HG03558 (cell line): Measurements from ENCODE around the gene STK11IP.

Experiments used
- ATAC-seq: cut with Tn5 transposase; IDR thresholded peaks from one replicate; pipeline ENCODE4 v1.9.1; 2021; ENCODE audit warnings: moderate number of reproducible peaks; ENCODE audit not compliant: unreplicated experiment; ENCODE audit errors: extremely low read depth

The STK11IP gene

DNA sequence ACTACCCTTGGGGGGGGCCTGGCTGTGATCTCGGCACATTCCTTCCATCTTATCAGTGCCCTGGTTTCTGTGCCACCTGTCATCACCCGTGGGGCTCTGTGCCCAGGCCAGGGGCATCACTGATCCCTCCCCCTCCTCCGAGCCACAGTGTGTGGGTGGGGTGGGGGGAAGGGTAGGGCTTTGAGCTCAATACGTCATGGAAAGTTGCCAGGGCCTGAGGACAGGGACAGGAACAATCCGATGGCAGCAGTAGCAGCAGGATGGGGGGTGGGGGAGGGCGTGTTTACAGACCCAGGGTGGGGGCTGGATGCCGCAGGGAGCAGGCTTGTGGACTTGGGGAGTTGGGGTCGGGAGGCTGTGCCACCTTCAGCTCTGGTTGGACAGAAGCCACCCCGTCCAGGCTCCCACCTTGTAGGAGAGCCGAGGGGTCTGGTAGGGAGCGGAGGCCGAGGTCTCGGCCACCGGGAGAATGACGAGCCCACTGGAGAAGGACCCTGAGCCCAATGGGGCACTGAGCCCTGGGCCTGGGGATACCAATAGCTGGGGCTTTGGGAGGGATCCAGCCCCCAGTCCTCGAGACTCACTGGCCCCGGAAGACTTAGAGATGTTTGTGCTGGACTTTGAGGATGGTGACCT is 33.2 kb downstream of the STK11IP start:
- no peak for ATAC-seq

DNA sequence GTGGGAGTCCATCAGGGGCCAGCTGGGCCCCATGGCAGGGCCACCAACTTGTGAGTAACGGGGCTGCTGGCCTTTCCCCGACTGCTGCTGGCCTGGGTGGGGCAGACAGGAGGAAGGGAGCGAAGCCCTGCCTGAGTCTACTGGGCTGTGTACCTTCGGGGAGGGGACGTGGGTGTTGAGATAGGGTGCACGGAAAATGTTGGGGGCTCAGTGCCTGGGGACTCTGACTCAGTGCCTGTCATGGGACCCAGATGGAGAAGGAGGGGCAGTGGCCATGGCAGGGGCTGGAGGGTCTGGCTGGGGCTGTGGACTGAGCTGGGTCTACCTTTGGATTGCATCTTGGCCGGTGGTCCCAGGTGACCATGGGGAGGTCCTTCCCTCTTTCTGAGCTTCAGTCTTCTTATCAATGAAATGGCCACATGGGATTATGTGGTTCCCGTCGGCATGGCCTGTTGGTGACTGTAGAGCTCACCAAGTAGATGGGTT is 33.8 kb downstream of the STK11IP start:
- no peak for ATAC-seq

GRCh38 chr2:219631904-219632759 is 34.5 kb downstream of the STK11IP start:
- no peak for ATAC-seq

- ATAC-seq = no peak
These were observed 35.1 kb downstream of the STK11IP start for GRCh38 chr2:219632760-219633105.

DNA sequence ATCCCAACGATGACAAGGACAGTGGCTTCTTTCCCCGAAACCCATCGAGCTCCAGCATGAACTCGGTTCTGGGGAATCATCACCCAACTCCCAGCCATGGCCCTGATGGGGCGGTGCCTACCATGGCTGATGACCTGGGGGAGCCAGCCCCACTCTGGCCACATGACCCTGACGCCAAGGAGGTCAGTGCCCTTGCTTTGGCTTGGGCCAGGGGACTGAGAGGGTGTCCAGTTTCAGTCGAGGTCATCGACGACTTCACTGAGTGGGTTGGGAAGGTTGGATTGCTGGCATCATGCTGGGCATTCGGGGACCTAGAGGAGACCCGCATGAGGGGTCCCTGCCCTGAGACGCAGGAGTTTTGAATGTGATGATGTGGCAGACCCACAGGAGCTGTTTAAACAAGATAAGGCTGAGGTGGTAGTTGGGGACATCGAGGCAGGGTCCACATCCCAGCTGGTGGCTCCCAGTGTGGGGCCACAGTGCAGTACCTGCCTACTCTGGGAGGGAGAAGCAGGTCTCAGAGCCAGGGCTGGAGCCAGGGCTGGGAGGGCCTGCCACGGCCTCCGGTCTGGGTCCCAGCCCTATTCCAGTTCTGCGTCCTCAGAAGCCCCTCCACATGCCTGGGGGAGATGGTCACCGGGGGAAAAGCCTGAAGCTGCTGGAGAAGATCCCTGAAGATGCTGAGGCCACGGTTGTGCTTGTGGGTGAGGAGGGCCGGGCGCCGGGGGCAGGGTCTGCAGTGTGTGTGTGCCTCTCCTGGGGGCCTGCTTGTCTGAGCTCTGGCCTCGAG is 35.8 kb downstream of the STK11IP start:
- no peak for ATAC-seq

GRCh38 chr2:219634171-219634940 is 36.7 kb downstream of the STK11IP start:
- ATAC-seq = no peak

DNA sequence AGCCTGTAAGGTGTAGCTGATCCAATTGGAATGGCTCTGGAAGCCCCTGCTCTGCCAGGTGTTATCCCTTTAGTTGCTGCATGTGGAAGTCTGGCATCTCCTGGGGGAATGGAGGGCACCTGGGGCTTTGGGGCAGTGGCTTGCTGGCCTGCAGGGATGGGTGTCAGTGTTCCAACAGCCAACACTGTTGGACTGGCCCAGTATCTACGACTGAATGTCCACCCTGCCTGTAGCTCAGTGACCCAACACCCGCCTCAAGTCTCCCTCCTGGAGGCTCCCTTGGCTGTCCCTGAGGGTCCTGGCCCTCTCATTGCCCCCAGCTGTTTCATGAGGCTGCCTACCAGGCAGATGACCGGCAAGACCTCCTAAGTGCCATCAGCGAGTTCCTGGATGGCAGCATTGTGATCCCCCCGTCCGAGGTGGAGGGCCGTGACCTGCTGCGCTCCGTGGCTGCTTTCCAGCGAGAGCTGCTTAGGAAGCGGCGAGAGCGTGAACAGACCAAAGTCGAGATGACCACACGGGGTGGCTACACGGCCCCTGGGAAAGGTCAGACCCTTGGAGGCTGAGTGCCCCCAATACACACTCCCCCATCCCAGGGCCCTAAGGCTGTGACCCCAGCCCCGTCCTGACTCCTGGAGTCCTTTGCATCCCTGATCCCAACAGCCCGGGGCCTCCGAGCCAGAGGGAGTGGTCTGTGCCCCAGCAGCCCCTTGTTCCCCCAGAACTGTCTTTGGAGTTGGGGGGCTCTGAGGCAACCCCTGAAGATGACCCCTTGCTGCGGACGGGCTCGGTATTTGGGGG is 37.5 kb downstream of the STK11IP start:
- no peak for ATAC-seq

DNA sequence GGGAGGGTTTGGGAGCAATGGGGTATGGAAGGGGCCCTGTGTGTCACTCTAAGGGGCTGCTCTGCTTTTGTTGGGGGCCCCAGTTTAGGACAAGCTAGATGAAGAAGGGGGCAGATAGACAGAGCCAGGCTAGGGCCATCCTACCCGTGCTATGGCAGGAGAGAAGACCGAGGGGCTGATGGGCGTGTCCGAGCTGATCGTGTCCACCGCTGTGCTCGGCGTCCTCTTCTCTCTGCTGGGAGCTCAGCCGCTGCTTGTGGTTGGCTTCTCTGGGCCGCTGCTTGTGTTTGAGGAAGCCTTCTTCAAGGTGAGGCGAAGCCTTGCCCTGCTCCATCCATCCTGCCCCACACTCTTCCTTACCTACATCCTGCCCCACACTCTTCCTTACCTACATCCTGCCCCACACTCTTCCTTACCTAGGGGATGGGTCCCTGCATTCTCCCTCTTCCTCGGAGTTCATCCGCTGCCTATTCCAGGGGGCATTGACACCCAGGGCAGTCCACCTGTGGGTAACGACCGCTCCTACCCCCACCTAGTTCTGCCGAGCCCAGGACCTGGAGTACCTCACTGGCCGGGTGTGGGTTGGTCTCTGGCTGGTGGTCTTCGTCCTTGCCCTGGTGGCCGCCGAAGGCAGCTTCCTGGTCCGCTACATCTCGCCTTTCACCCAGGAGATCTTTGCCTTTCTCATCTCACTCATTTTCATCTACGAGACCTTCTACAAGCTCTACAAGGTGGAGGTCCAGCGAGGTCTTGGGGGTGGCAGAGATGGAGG is 38.7 kb downstream of the STK11IP start:
- ATAC-seq = no peak

GRCh38 chr2:219636941-219637841 is 39.5 kb downstream of the STK11IP start:
- no peak for ATAC-seq

- ATAC-seq = no peak
These were observed 40.2 kb downstream of the STK11IP start for GRCh38 chr2:219637842-219638185.

DNA sequence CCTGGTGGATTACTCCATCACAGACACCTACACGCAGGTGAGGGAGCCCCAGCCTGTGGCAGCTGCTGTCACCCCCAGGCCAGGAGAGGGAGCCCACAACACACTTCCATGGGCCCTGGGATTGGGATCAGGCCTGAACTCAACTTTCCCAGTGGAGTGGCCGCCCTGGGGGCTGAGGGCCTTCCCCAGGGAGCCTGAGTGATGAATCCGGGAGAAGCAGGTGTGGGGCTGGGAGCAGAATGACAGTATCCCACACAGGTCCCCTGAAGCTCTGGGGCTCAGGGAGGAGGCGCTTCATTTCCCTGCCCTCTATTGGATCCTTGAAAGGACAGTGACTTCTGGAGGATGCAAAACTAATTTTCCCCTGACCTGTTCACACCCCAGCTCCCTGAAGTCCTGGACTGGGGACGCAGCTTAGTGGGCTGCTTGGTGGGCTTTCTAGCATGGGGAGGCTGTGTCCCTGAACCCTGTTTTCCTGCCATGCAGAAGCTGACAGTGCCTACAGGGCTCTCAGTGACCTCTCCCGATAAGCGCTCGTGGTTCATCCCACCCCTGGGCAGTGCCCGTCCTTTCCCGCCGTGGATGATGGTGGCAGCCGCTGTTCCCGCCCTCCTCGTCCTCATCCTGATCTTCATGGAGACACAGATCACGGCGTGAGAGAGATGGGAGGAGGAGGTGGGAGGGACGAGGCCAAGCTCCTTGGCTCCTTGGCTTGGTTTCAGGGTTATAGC is 40.7 kb downstream of the STK11IP start:
- no peak for ATAC-seq

DNA sequence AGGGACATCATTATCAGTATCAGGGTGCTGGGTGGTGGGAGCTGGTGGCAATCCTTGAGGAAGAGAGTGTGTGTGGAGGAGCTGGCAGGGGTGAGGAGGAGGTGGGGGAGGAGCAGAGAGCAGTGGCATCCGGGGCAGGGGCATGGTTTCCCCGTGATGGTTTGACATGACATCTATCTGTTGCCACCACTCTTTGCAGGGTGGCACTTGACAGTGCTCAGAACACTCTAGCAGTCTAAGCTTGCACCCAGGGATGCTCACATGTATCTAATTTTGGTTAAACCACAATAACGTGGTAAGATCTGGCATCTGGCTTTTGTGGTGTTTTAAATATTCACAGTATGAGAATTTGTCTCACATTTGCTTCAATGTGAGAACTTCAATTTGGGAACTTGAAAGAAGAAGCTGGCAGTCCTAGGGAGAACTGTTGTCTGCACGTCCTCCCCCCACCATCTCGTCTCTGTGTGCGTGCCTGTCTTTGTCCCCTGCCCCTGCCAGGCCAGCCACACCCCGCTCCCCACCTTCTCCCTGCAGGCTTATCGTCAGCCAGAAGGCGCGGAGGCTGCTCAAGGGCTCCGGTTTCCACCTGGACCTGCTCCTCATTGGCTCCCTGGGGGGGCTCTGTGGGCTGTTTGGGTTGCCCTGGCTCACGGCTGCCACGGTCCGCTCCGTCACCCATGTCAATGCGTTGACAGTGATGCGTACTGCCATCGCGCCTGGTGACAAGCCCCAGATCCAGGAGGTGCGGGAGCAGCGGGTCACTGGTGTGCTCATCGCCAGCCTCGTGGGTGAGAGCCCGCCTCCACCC is 41.5 kb downstream of the STK11IP start:
- ATAC-seq = no peak

DNA sequence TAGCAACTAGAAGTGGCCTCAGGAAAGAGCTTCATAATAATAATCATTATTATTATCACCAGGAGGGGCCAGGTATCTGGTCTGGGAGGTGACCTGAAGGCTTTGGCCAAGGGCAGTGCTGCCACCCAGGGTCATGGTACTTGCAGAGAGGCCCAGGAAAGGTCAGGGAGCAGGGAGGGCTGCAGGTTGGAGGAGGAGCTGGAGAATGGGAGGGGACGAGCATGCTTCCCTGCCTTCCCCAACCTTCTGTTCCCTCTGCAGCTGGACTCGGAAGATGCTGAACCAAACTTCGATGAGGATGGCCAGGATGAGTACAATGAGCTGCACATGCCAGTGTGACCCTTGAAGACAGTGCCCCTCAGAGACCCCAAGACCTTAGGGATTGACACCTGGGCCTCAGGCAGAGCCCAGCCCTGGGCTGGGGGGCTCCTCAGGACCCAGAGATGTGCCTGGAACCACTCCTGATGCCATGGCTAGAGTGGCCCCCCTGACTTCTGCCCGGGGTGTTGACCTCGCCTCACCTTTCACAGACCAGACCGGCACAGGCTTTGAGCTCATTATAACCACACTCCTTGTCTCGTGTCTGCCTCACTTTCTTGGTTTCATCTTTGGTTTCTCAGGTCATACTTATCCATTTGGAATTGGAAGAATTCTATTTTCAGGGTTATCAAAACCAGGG is 43.9 kb downstream of the STK11IP start:
- no peak for ATAC-seq

DNA sequence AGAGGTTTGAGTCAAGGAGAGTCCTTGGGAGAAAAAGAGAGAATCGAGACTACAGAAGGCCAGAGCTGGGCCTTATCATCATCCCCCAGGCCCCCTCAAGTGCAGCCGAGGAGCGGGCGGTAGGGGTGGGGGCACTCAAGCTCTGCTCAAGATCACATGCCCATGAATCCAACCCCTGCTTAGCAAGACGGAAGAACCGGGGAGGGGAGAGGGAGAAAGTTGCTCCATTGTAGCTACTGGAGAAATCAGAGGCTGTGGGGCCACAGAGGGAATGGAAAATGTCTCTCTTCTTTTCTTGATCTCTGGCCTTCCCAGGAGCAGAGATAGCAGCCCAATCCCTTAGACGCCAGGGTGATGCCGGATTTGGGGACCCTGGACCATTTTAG is 44.4 kb downstream of the STK11IP start:
- no peak for ATAC-seq

GRCh38 chr2:219642465-219643083 is 44.9 kb downstream of the STK11IP start:
- peak; percentile 99 for ATAC-seq
